RWPE1 (cell line): ENCODE results near the gene SUCLG1.
"Not testable (repeated sequence)": the region's sequence is repeated elsewhere in the genome, so short reads cannot be mapped to it uniquely, and the experiment has no call there.

ENCODE experiments used
- CTCF ChIA-PET: fragments of 350-600 bp; sonication (Branson Sonifier 250); formaldehyde crosslinking; extraction: SDS; loops from one replicate; lab custom pipeline; 2021; lab: Yijun Ruan, JAX
- POLR2A ChIA-PET: fragments of 400-600 bp; formaldehyde crosslinking; extraction: SDS; loops from one replicate; lab custom pipeline; 2020; ENCODE audit warnings: antibody characterized with exemption; ENCODE audit not compliant: low non-redundant PET; lab: Yijun Ruan, JAX
- DNase-seq: peaks from one replicate; pipeline ENCODE4 v3.0.0; 2012; ENCODE audit warnings: low spot score
- H3K27ac ChIP-seq: fragments of 450-650 bp; 2 replicates; pipeline ENCODE4 v1.5.1; 2017
- TF ChIP-seq, protein P1 (sequence below): fragments of 450-650 bp; conservative IDR thresholded peaks from 2 replicates; pipeline ENCODE4 v1.5.1; 2017; ENCODE audit warnings: low read depth, mild to moderate bottlenecking

The SUCLG1 gene

DNA sequence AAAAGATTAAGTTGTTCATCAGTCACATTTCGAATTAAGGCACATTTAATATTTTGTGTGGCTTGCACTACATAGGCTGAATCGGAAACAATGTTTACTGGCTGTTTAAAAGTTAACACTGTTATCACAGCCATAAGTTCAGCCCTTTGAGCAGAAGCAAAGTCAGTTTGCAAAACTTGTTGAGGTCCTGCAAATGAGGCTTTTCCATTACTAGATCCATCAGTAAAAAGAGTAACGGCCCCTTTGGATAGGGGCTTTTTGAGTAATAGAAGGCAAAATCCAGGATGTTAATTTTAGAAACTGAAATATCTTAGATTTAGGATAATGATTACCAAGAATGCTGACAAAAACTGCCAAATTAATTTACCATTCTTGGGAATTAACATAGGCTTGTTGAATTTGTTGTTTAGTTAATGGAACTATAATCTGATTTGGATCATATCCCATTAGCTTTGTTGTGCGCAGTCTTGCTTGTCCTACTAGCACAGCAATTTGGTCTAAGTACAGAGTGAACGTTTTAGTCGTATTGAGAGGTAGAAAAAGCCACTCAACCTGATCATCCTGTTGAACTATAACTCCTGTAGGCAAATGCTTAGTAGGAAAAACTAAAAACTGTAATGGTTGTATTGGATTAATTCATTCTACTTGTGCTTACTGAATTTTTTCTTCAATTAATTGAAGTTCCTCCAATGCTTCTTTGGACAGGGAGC lies 13.9 kb upstream of the SUCLG1 start:
- no peak for DNase-seq
- ChIA-PET POLR2A (no interaction called here), CTCF (no interaction called here)
- TF ChIP-seq, protein P1, sequence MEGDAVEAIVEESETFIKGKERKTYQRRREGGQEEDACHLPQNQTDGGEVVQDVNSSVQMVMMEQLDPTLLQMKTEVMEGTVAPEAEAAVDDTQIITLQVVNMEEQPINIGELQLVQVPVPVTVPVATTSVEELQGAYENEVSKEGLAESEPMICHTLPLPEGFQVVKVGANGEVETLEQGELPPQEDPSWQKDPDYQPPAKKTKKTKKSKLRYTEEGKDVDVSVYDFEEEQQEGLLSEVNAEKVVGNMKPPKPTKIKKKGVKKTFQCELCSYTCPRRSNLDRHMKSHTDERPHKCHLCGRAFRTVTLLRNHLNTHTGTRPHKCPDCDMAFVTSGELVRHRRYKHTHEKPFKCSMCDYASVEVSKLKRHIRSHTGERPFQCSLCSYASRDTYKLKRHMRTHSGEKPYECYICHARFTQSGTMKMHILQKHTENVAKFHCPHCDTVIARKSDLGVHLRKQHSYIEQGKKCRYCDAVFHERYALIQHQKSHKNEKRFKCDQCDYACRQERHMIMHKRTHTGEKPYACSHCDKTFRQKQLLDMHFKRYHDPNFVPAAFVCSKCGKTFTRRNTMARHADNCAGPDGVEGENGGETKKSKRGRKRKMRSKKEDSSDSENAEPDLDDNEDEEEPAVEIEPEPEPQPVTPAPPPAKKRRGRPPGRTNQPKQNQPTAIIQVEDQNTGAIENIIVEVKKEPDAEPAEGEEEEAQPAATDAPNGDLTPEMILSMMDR, result no peak
- H3K27ac ChIP-seq, result no peak overlapping the region

- H3K27ac ChIP-seq, POLR2A ChIA-PET, DNase-seq, CTCF ChIA-PET: not testable (repeated sequence)
Observed at GRCh38 chr2:84472423-84472822, 13.3 kb upstream of the SUCLG1 start.

DNA sequence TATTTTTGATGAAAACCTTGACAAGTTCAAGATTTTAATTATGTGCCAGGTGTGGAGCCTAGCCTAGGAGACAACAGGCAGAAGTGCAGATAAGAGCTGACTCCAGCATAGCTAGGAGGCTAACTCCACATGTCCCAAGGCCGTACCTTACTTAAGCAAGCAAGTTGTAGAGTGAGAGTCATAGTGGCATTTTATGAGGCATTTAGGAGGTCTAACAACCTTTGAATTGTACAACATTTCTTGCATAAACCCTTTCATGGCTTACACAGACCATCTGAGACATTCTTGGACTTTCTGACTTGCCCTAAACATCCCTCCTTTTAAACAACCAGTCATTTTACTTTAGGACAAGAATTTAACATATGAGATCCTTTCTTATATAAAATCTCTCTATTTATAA lies 8.3 kb upstream of the SUCLG1 start:
- no peak for DNase-seq
- POLR2A ChIA-PET, result no interaction called here
- CTCF ChIA-PET, result no interaction called here
- H3K27ac ChIP-seq, result no peak overlapping the region
- TF ChIP-seq, protein P1, result no peak

- ChIA-PET CTCF (interaction anchor here (0.6 kb wide), 1 partner anchor 68 kb away, joined by 4 read pairs; no protein-coding TSS in a partner anchor), POLR2A (no interaction called here)
- no peak for DNase-seq
- TF ChIP-seq, protein P1, result no peak
- no peak overlapping the region for H3K27ac ChIP-seq
Observed at GRCh38 chr2:84461310-84461709, 2.2 kb upstream of the SUCLG1 start.

DNA sequence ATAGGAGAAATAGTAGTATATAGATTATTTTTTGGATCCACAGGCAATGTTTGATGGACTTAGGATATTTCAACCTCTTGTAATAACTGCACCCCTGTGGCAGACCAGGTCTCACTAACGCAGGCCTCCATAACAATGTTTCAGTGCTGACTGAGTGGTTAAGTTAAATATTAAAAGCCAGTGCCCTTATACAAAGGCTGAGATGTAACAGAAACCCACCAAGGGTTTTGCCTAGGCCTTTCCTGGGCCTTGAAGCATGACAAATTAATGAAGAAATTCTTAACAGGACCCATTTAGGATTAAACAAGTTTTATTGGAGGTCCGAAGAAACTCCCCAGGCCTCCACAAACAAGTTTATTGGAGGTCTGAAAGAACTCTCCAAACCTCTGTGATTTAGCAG lies 1.6 kb upstream of the SUCLG1 start:
- ChIA-PET CTCF (interaction anchor here (0.6 kb wide), 1 partner anchor 69 kb away, joined by 4 read pairs; no protein-coding TSS in a partner anchor), POLR2A (no interaction called here)
- no peak for DNase-seq
- H3K27ac ChIP-seq, result no peak overlapping the region
- TF ChIP-seq, protein P1, result no peak

DNA sequence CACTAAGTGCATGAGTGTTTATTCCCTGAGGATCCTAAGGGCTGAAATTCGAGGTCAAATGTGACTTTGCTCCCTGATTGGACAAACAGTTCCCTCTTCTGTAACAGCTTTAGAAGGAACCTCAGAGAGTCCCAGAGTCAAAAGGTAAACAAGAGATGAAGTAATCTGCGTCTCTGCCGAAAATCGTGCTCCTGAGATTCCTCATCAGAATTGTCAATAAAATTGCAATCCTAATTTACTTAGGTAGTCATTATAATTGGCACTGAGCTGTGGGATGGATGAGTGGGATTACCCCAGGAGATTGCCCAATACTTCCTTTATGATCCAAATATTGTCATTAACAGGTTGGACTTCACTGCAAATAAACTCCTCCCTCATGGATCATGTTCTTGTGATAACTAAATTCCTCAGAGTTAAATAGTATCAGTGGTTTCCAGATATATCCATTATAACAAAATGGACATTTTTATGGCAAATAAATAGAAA lies 907 bp upstream of the SUCLG1 start:
- ChIA-PET CTCF (interaction anchor here (0.6 to 0.7 kb wide), 2 partner anchors 398 to 767 kb away, joined by 3 to 6 read pairs; no protein-coding TSS in a partner anchor), POLR2A (no interaction called here)
- DNase-seq, result peak; percentile 11
- H3K27ac ChIP-seq, result peak overlapping the region; percentile 80
- TF ChIP-seq, protein P1, result no peak

GRCh38 chr2:84458551-84459017 lies 496 bp downstream of the SUCLG1 start:
- CTCF ChIA-PET, result no interaction called here
- TF ChIP-seq, protein P1, result no peak
- POLR2A ChIA-PET, result no interaction called here
- H3K27ac ChIP-seq, result peak overlapping the region; percentile 80
- peak; percentile 7 for DNase-seq
